ENCODE measurements around the gene SLC30A7.
A peak's percentile ranks its signal among the peaks of the same experiment; 100 is the strongest.
"Not testable (repeated sequence)": the region's sequence is repeated elsewhere in the genome, so short reads cannot be mapped to it uniquely, and the experiment has no call there.

The SLC30A7 gene

GRCh38 chr1:100936194-100936967 lies 40.5 kb downstream of the SLC30A7 start:
- DNase-seq (ENCODE audit: low read depth): no peak

GRCh38 chr1:100941098-100941527 lies 45.2 kb downstream of the SLC30A7 start:
- DNase-seq (ENCODE audit: low read depth): no peak

GRCh38 chr1:100941580-100942216 lies 45.8 kb downstream of the SLC30A7 start:
- DNase-seq (ENCODE audit: low read depth): no peak

GRCh38 chr1:100942304-100943046 lies 46.6 kb downstream of the SLC30A7 start:
- no peak for DNase-seq (ENCODE audit: low read depth)

GRCh38 chr1:100943533-100943932 lies 47.6 kb downstream of the SLC30A7 start:
- no peak for DNase-seq (ENCODE audit: low read depth)

GRCh38 chr1:100946064-100946463 lies 50.2 kb downstream of the SLC30A7 start:
- not testable (repeated sequence) for DNase-seq (ENCODE audit: low read depth)

- DNase-seq (ENCODE audit: low read depth): not testable (repeated sequence)
These were observed 51.9 kb downstream of the SLC30A7 start for GRCh38 chr1:100947816-100948215.

- DNase-seq (ENCODE audit: low read depth): not testable (repeated sequence)
These were observed 53.0 kb downstream of the SLC30A7 start for GRCh38 chr1:100948721-100949405.

- not testable (repeated sequence) for DNase-seq (ENCODE audit: low read depth)
These were observed 53.7 kb downstream of the SLC30A7 start for GRCh38 chr1:100949515-100950158.

- DNase-seq (ENCODE audit: low read depth): no peak
These were observed 54.4 kb downstream of the SLC30A7 start for GRCh38 chr1:100950337-100950736.

GRCh38 chr1:100950781-100951180 lies 54.9 kb downstream of the SLC30A7 start:
- no peak for DNase-seq (ENCODE audit: low read depth)

- no peak for DNase-seq (ENCODE audit: low read depth)
These were observed 56.3 kb downstream of the SLC30A7 start for GRCh38 chr1:100952104-100952745.

GRCh38 chr1:100952970-100953369 lies 57.1 kb downstream of the SLC30A7 start:
- DNase-seq (ENCODE audit: low read depth): not testable (repeated sequence)

GRCh38 chr1:100953960-100954730 lies 58.3 kb downstream of the SLC30A7 start:
- DNase-seq (ENCODE audit: low read depth): no peak

GRCh38 chr1:100955322-100955721 lies 59.4 kb downstream of the SLC30A7 start:
- peak; percentile 89 for DNase-seq (ENCODE audit: low read depth)

GRCh38 chr1:100959502-100960060 lies 63.7 kb downstream of the SLC30A7 start:
- DNase-seq (ENCODE audit: low read depth): no peak

GRCh38 chr1:100960098-100960497 lies 64.2 kb downstream of the SLC30A7 start:
- DNase-seq (ENCODE audit: low read depth): no peak

- no peak for DNase-seq (ENCODE audit: low read depth)
These were observed 72.7 kb downstream of the SLC30A7 start for GRCh38 chr1:100968621-100969020.

- no peak for DNase-seq (ENCODE audit: low read depth)
These were observed 73.4 kb downstream of the SLC30A7 start for GRCh38 chr1:100969327-100969726.

GRCh38 chr1:100971021-100971420 lies 75.1 kb downstream of the SLC30A7 start:
- no peak for DNase-seq (ENCODE audit: low read depth)

Measured in GM04503 (cell line).